NCI-H748 (cell line): ENCODE measurements around the gene SETD7.
A peak's percentile ranks its signal among the peaks of the same experiment; 100 is the strongest.

ENCODE experiments used
- DNase-seq: peaks from one replicate; lab custom pipeline; 2025; ENCODE audit not compliant: unreplicated experiment; lab: John Stamatoyannopoulos, UW

SETD7 gene

DNA sequence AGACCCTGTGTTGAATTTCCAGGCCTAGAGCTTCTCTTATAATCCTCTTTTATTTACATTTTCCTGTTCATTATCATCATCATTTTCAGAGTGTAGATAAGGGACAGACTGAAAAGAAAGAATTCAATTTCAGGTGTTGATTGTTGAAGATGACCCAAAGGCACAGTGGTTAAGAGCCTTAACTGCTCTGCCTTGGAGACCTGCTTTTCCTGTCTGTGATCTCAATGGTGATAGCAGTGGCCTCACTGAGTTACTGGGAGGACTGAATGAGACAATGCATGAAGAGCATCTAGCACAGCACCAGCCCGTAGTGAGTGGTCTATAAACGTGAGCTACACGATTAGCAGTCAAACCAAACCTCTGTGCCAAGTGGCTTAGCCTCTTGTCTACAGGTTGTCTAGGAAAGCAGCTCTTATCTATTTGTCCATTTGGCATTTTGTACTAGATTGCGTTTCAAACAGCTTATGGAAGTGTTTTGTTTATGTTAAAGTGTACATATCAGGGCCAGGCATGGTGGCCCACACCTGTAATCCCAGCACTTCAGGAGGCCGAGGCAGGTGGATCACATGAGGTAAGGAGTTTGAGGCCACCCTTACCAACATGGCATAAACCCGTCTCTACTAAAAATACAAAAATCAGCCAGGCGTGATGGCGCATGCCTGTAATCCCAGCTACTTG is 41.5 kb downstream of the SETD7 start:
- DNase-seq = no peak

- DNase-seq = no peak
Observed at GRCh38 chr4:139511320-139511719, 44.7 kb downstream of the SETD7 start.

GRCh38 chr4:139509727-139510410 is 46.1 kb downstream of the SETD7 start:
- DNase-seq = peak; percentile 24

- DNase-seq = no peak
Observed at GRCh38 chr4:139508581-139509237, 47.3 kb downstream of the SETD7 start.

GRCh38 chr4:139506774-139507173 is 49.2 kb downstream of the SETD7 start:
- DNase-seq = no peak

GRCh38 chr4:139503622-139504166 is 52.3 kb downstream of the SETD7 start:
- DNase-seq = no peak

DNA sequence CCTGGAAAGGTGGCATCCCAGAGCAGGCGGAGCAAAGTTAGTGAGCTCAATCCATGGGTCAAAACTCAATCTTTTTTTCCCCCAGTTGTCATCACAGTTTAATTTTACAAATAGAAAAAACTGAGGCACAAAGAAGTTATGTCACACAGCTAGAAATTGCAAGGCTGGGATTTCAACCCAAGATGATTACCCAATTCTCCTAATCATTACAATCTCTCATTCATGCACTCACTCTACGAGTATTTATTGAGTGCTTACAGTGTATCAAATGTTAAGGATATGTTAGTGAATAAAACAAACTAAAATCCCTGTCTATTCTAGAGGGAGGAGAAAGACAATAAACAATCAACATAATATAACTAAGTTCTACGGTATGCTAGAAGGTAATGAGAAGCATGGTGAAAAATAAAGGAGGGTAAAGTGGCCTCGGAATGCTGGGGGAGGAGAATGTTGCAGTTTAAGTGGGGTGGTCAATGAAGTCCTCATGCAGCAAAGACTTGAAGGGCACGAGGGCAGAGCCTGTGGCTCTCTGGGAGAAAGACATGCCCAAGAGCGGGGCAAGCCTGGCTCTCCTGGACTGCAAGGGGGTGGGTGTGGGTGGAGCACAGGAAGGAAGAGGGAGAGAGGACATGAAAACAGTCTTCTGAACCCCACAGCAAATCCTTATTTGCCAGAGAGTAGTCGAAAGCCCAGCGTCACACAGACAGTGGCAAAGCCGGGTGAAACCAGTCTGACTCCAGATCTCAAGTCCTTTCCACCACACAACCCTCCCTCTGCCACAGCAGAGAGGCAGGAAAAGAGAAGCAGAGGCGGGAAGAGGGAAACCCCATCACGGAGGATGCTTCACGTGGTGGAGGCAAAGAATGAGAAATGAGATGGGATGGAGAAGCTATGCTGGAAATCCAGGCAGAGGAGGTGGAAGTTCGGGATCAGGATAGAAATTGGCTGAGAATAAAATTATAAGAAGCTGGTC is 53.8 kb downstream of the SETD7 start:
- DNase-seq = no peak

DNA sequence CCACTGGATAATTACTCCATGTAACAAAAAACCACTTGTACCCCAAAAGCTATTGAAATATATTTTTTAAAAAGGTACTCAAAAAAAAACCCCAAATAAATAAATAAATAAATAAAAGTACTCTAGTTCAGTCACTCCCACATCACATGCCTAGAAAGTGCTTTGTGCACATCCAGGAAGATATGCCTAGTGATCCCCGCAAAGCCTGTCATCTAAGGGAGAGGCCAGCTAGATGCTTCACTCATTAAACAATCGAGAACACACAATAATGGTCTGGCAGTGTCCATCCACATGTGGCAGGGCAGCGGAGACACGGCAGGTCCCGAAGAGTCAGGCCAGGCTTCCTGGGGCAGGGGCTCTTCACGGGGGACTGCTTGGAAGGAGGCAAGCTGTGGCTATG is 54.5 kb downstream of the SETD7 start:
- DNase-seq = no peak

DNA sequence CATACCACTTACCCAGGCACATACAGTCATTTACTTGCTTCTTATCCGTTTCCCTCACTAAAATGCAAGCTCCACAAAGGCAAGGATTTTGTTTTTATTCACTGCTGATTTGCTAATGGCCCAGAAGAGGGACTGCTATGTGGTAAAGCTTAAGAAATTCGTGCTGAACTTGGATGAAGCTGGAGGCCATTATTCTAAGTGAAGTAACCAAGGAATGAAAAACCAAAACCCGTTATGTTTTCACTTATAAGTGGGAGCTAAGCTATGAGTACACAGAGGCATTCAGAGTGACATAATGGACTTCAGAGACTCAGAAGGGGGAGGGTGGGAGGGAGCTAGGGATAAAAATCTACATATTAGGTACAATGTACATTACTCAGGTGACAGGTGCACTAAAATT is 54.9 kb downstream of the SETD7 start:
- DNase-seq = no peak

DNA sequence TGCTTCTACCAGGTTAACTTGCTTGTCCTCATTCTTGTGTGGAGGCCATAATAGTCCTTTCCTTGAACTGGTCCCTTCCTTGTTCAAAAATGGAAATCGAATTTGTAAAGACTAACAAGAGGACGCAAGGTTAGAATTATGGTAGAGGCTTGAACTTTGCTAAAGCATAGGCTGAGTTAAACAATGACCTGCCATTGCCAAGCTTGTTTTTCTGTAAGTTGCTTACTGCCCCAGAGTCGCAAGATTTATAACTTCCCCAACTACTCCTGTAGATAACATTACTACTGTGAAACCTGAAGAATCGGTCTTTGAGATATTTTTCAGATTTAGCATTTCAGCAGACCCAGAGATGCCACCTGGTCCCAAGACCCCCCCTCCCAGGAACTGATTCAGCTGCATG is 56.8 kb downstream of the SETD7 start:
- DNase-seq = no peak

DNA sequence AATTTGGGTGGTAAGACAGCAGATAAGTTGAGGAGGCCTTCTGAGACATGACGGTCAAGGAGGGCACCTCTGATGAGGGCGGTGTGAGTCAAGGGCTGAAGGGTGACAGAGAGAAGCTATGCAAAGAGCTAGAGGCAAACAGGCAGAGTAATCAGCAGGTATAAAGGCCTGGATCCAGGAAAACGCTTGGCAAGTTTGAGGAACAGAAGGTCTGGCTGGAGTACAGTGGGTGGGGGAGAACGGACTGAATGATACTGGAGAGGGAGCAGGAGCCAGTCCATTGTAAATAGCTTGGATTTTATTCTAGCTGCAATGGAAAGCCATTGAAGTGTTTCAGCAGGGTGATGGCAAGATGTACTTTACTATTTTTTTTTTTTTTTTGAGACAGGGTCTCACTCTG is 62.8 kb downstream of the SETD7 start:
- DNase-seq = no peak

DNA sequence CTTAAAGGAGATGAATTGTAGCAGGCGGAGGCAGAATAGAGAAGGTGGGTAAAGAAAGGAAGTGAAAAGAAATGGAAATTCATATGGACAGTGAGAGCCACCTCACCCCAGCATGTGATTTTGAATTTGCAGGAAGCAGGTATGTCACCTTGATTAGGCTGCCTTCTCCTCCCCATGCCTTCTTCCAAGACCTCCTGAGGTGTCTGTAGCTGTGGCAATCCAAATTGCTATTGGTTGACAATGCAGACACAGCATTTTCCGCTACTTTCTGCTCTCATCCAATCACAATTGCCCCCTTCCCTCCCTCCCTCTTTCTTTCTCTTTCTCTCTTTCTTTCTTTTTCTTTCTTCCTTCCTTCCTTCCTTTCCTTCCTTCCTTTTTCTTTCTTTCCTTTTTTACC is 63.6 kb downstream of the SETD7 start:
- no peak for DNase-seq

- no peak for DNase-seq
Observed at GRCh38 chr4:139489638-139490037, 66.4 kb downstream of the SETD7 start.

DNA sequence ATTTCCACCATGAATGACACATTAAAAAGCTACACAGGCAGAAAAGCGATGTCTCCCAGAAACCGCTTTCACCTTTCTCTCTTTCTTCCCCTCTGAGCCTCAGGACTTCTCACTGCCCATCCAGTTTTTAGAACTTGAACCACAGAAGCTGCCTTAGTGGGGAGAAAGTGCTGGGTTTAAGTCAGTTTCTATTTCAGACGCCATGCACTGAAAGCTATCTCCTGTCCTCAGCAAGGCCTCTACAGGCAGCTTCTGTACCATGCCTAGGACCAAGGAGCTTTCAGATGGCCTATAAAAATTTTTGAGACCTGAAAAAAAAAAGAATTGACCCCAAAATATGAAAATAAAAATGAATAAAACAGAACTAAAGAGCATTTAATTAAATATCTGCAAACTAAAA is 67.6 kb downstream of the SETD7 start:
- no peak for DNase-seq

DNA sequence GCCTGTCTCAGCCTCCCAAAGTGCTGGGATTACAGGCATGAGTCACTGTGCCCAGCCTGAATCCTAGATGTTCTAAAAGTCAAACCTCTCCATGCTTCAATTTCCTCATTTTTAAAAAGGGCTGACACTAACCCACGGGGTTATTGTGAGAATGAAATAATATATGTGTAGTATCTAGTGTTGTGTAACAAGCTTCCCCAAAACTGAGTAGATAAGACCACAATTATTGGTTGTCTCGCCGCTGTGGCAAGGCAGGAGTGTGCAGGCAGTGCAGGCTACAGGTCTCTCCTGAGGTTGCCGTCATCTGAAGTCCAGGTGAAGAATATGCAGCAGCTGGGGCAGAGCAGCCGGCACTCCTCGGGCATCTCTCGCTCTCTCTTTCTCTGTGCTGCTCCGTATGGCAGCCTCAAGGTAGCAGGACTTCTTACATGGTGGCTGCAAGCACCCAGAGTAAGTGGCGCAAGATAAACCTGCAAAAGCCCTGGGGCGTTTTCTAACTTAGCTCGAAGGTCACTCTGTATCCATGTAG is 71.2 kb downstream of the SETD7 start:
- DNase-seq = no peak

- DNase-seq = no peak
Observed at GRCh38 chr4:139483000-139483399, 73.0 kb downstream of the SETD7 start.

- DNase-seq = no peak
Observed at GRCh38 chr4:139481465-139481864, 74.6 kb downstream of the SETD7 start.

DNA sequence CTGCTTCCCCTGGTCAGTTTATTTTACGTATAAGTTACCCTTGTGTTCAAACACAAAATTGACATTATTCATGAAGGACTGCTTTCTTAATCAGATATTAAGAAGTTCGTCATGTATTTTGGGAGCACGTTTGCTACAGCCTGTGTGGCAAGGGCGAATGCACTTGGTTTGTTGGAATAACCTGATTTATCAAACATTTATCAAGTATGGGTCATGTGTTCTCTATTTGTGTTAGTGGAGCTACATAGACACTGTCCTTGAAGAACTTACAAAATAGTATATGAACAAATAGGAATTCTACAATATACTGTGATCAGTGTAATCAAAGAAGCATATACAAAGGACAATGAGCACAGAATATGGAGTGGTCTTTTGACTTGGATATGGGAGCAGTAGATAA is 79.7 kb downstream of the SETD7 start:
- DNase-seq = no peak

GRCh38 chr4:139472852-139473251 is 83.2 kb downstream of the SETD7 start:
- DNase-seq = no peak

DNA sequence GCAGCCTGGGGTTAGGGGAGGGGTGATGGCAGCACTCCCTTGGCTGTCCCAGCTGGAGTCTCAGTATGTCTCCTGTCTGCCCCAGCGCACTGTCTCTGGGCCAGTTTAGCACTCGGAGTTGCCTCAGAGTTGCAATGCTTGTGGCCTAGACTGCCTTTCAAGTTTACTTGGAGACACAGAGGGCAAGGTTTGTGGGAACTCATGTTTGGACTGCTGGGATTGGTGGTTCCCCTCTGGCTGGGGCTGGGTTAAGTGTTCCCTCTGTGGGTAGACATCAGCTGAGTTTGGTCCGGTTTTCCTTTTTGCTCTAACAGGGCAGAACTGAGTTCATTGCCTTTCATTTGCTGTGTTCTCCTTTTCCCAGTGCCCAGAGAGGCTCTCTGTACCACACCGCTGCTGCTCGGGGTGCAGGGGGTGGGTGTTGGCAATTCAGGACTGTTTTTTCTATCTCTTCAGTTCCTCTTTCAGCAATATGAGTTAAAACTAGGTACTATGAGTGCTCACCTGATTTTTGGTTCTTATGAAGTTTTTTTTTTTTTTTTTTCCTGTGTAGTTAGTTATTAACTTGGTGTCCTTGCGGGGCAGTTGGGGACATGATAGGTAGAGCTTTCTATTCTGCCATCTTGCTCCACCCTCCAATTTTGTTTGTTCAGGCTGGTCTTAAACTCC is 84.9 kb downstream of the SETD7 start:
- no peak for DNase-seq
